Tibial nerve (tissue), 4 donors: ENCODE measurements around the gene TINAGL1. TPM values are rescaled to one million over a fixed set of nuclear protein-coding genes. Genes with fewer than 3 reads are reported as not detected.

ENCODE experiments used
- DNase-seq, 2 donors: peaks; one replicate each; pipeline ENCODE4 v3.0.0-alpha.2; 2019; ENCODE audit warnings: low spot score in 2 of 2
- H3K27ac ChIP-seq, 4 donors: fragments of 200-600 bp; sonication (generic) in 3 of 4; one replicate each; pipeline ENCODE4 v1.5.1; 2017 to 2019; ENCODE audit warnings: mild to moderate bottlenecking in 1 of 4
- H3K27me3 ChIP-seq, 2 donors: fragments of 200-600 bp; sonication (generic) in 1 of 2; one replicate each; pipeline versions ENCODE4 v1.5.1 to v1.6.0; 2017 to 2019
- H3K36me3 ChIP-seq, 3 donors: fragments of 200-600 bp; sonication (generic); one replicate each; pipeline ENCODE4 v1.5.1; 2018 to 2019
- H3K4me1 ChIP-seq, 4 donors: fragments of 200-600 bp; sonication (generic) in 3 of 4; one replicate each; pipeline ENCODE4 v1.5.1; 2017 to 2019
- H3K4me3 ChIP-seq, 4 donors: fragments of 200-600 bp; sonication (generic) in 3 of 4; one replicate each; pipeline ENCODE4 v1.5.1; 2017 to 2019; ENCODE audit warnings: mild to moderate bottlenecking in 1 of 4, moderate library complexity in 1 of 4
- H3K9me3 ChIP-seq, 4 donors: fragments of 200-600 bp; sonication (generic) in 3 of 4; one replicate each; pipeline ENCODE4 v1.5.1; 2017 to 2019
- CTCF ChIP-seq, 5 experiments: fragments of 200-600 bp in 3 of 5; fragments of 450-650 bp in 2 of 5; sonication (generic) in 3 of 5; IDR thresholded peaks; one replicate each; pipeline ENCODE4 v1.5.1; 2016 to 2019; ENCODE audit warnings: antibody characterized with exemption in 5 of 5, mild to moderate bottlenecking in 3 of 5, moderate library complexity in 2 of 5
- EP300 ChIP-seq, 2 donors: sonication (generic); formaldehyde crosslinking; IDR thresholded peaks; one replicate each; pipeline ENCODE4 v1.6.1; 2017; ENCODE audit warnings: antibody characterized with exemption in 2 of 2, mild to moderate bottlenecking in 1 of 2
- POLR2A ChIP-seq, 2 donors: fragments of 450-650 bp; IDR thresholded peaks; one replicate each; pipeline ENCODE4 v1.6.1; 2017; ENCODE audit warnings: antibody characterized with exemption in 2 of 2, mild to moderate bottlenecking in 2 of 2, moderate library complexity in 2 of 2
- WGBS, 2 donors: methylation state at CpG; one replicate each; pipeline ENCODE4 v1.1.5; 2018; 5-methylcytosine and 5-hydroxymethylcytosine counted together
- total RNA-seq, 4 donors: library from RNA; depleted of rRNA; stranded (reverse); fragments of >200 nt; gene quantifications; one replicate each; pipeline ENCODE4 v1.1.0, GENCODE V29; 2016

The TINAGL1 gene
- total RNA-seq, 4 donors from 2014 or later, result 97.3 to 227 (median 198) TPM

- 68 to 86% methylated on average over 5 of the region's 5 CpGs for WGBS, 2 donors
- no peak overlapping the region for H3K27ac ChIP-seq
- no peak for DNase-seq
- H3K9me3 ChIP-seq, result no peaks in the 10 kb centered on the region
- no peaks in the 10 kb centered on the region for H3K36me3 ChIP-seq
- peaks cover 0 to 12% of the 10 kb centered on the region in 2 donors for H3K27me3 ChIP-seq
- no peak overlapping the region for H3K4me3 ChIP-seq
- no peak for TF ChIP-seq EP300 (IDR thresholded peaks at IDR 0.05)
- TF ChIP-seq POLR2A (IDR thresholded peaks at IDR 0.05), result no peak
- H3K4me1 ChIP-seq, result peaks cover 0 to 12% (median 7%) of the 10 kb centered on the region in 4 donors
Observed at GRCh38 chr1:31593136-31593665, 16.9 kb downstream of the TINAGL1 start.

GRCh38 chr1:31593770-31594632, 17.7 kb downstream of the TINAGL1 start:
- WGBS, 2 donors, result 41 to 44% methylated on average over 10 of the region's 10 CpGs
- Histone ChIP-seq H3K36me3 (no peaks in the 10 kb centered on the region), H3K9me3 (no peaks in the 10 kb centered on the region), H3K4me1 (peaks cover 0 to 4% (median 1%) of the 10 kb centered on the region in 4 donors), H3K4me3 (no peak overlapping the region), H3K27me3 (peaks cover 0 to 4% of the 10 kb centered on the region in 2 donors), H3K27ac (no peak overlapping the region)
- TF ChIP-seq POLR2A (IDR thresholded peaks at IDR 0.05), result no peak
- no peak for TF ChIP-seq EP300 (IDR thresholded peaks at IDR 0.05)
- TF ChIP-seq CTCF (IDR thresholded peaks at IDR 0.05), result peak; percentile 58 to 82 (median 73)
- peak; percentile 57 to 83 for DNase-seq

GRCh38 chr1:31595836-31596736, 19.8 kb downstream of the TINAGL1 start:
- Histone ChIP-seq H3K36me3 (no peaks in the 10 kb centered on the region), H3K4me3 (no peak overlapping the region), H3K9me3 (no peaks in the 10 kb centered on the region), H3K4me1 (no peaks in the 10 kb centered on the region), H3K27ac (no peak overlapping the region), H3K27me3 (no peaks in the 10 kb centered on the region)
- 89 to 90% methylated on average over 4 of the region's 4 CpGs for WGBS, 2 donors
- no peak for TF ChIP-seq POLR2A (IDR thresholded peaks at IDR 0.05)
- TF ChIP-seq CTCF (IDR thresholded peaks at IDR 0.05), result no peak
- TF ChIP-seq EP300 (IDR thresholded peaks at IDR 0.05), result no peak
- no peak for DNase-seq

GRCh38 chr1:31596737-31597097, 20.4 kb downstream of the TINAGL1 start:
- Histone ChIP-seq H3K36me3 (no peaks in the 10 kb centered on the region), H3K4me3 (no peak overlapping the region), H3K9me3 (no peaks in the 10 kb centered on the region), H3K4me1 (no peaks in the 10 kb centered on the region), H3K27me3 (no peaks in the 10 kb centered on the region), H3K27ac (no peak overlapping the region)
- WGBS, 2 donors, result 53 to 54% methylated on average over 6 of the region's 6 CpGs
- TF ChIP-seq POLR2A (IDR thresholded peaks at IDR 0.05), result no peak
- TF ChIP-seq CTCF (IDR thresholded peaks at IDR 0.05), result no peak
- TF ChIP-seq EP300 (IDR thresholded peaks at IDR 0.05), result no peak
- no peak for DNase-seq

GRCh38 chr1:31598980-31599379, 22.7 kb downstream of the TINAGL1 start:
- no peaks in the 10 kb centered on the region for H3K4me1 ChIP-seq
- no peak overlapping the region for H3K27ac ChIP-seq
- no peaks in the 10 kb centered on the region for H3K9me3 ChIP-seq
- 87 to 92% methylated on average over 7 of the region's 7 CpGs for WGBS, 2 donors
- H3K27me3 ChIP-seq, result no peaks in the 10 kb centered on the region
- TF ChIP-seq EP300 (IDR thresholded peaks at IDR 0.05), result no peak
- TF ChIP-seq POLR2A (IDR thresholded peaks at IDR 0.05), result no peak
- no peak for TF ChIP-seq CTCF (IDR thresholded peaks at IDR 0.05)
- H3K4me3 ChIP-seq, result no peak overlapping the region
- no peak for DNase-seq
- H3K36me3 ChIP-seq, result no peaks in the 10 kb centered on the region
